CD4-positive, alpha-beta memory T cell (primary cell): ENCODE data around the gene LRRC37A2. TPM values are rescaled to one million over a fixed set of nuclear protein-coding genes. Genes with fewer than 3 reads are reported as not detected.
"Not testable (repeated sequence)": the region's sequence is repeated elsewhere in the genome, so short reads cannot be mapped to it uniquely, and the experiment has no call there.

Source experiments
- CTCF ChIA-PET: fragments of 350-600 bp; sonication (Branson Sonifier 250); formaldehyde crosslinking; loops from one replicate; lab custom pipeline; 2021; ENCODE audit warnings: inconsistent platforms; ENCODE audit not compliant: partially characterized antibody; lab: Charles Lee
- POLR2A ChIA-PET: fragments of 350-600 bp; sonication (Branson Sonifier 250); formaldehyde crosslinking; loops from one replicate; lab custom pipeline; 2021; ENCODE audit not compliant: partially characterized antibody; lab: Charles Lee
- DNase-seq, 5 donors: peaks; one replicate each; pipeline versions ENCODE4 v3.0.0 to v3.0.0-alpha.2; 2020 to 2022; ENCODE audit warnings: mixed read lengths in 1 of 5
- H3K27ac ChIP-seq: one replicate; pipeline ENCODE4 v1.7.0; 2013; ENCODE audit warnings: low read depth, low read length
- H3K27me3 ChIP-seq: 2 replicates; pipeline ENCODE4 v1.7.0; 2013; ENCODE audit warnings: mild to moderate bottlenecking, low read length, moderate library complexity; ENCODE audit not compliant: insufficient read depth
- H3K36me3 ChIP-seq: 2 replicates; pipeline ENCODE4 v1.7.0; 2013; ENCODE audit warnings: mild to moderate bottlenecking, low read length, moderate library complexity; ENCODE audit not compliant: insufficient read depth
- H3K4me1 ChIP-seq: 2 replicates; pipeline ENCODE4 v1.7.0; 2013; ENCODE audit warnings: mild to moderate bottlenecking, low read length, moderate library complexity; ENCODE audit not compliant: insufficient read depth
- H3K4me3 ChIP-seq, 2 donors: one replicate each; pipeline ENCODE4 v1.7.0; 2013; ENCODE audit warnings: low read length in 2 of 2, mild to moderate bottlenecking in 1 of 2
- H3K9me3 ChIP-seq, 2 donors: one replicate each; pipeline ENCODE4 v1.7.0; 2013; ENCODE audit warnings: low read length in 2 of 2, control low read depth in 1 of 2; ENCODE audit not compliant: control insufficient read depth in 1 of 2
- H3K27ac Mint-ChIP-seq, 7 donors: one replicate each; pipeline ENCODE4 v1.8.0; 2020 to 2021; ENCODE audit warnings: mixed read lengths in 7 of 7, mild to moderate bottlenecking in 6 of 7, inconsistent platforms in 3 of 7, moderate library complexity in 3 of 7
- H3K27me3 Mint-ChIP-seq, 2 donors: one replicate each; pipeline ENCODE4 v1.8.0; 2020 to 2021; ENCODE audit warnings: mixed read lengths in 2 of 2
- H3K36me3 Mint-ChIP-seq, 2 donors: one replicate each; pipeline ENCODE4 v1.8.0; 2020 to 2021; ENCODE audit warnings: mixed read lengths in 2 of 2, inconsistent platforms in 1 of 2, mild to moderate bottlenecking in 1 of 2
- H3K4me1 Mint-ChIP-seq, 4 donors: one replicate each; pipeline ENCODE4 v1.8.0; 2020 to 2021; ENCODE audit warnings: mixed read lengths in 4 of 4, mild to moderate bottlenecking in 1 of 4
- H3K4me3 Mint-ChIP-seq, 8 donors: one replicate each; pipeline ENCODE4 v1.8.0; 2020 to 2021; ENCODE audit warnings: mixed read lengths in 8 of 8, mild to moderate bottlenecking in 7 of 8, moderate library complexity in 6 of 8, inconsistent platforms in 3 of 8
- H3K9me3 Mint-ChIP-seq, 8 donors: one replicate each; pipeline ENCODE4 v1.8.0; 2020 to 2021; ENCODE audit warnings: mixed read lengths in 8 of 8, mild to moderate bottlenecking in 5 of 8, inconsistent platforms in 3 of 8, moderate library complexity in 1 of 8
- intact Hi-C: fragments of 100-400 bp; cut with micrococcal nuclease; formaldehyde crosslinking; loops from one replicate; pipeline ENCODE4 v1.15.1; 2023
- polyA plus RNA-seq, 2 donors: library from polyadenylated mRNA; unstranded; fragments of 300-500 nt; fragmentation: Illumina TruSeq; gene quantifications; one replicate each; pipeline ENCODE4 v1.2.3, GENCODE V29; 2021
- total RNA-seq, 2 experiments: library from RNA; stranded (reverse); gene quantifications; one replicate each; pipeline ENCODE4 v1.2.3, GENCODE V29; 2021

LRRC37A2 gene
- total and polyA plus RNA-seq, 4 experiments from 2014 or later = 5.6 to 49.3 (median 29.2) TPM

GRCh38 chr17:46579083-46580075 is 67.1 kb downstream of the LRRC37A2 start, which contains the start of gene ARL17A:
Gene ARL17A, minus strand, starts transcription at chr17:46579691. Its CDS starts 3,369 bp downstream, at chr17:46576322.
- H3K9me3 ChIP-seq, H3K4me1 Mint-ChIP-seq, POLR2A ChIA-PET, H3K27me3 Mint-ChIP-seq, H3K36me3 ChIP-seq, H3K36me3 Mint-ChIP-seq, H3K27ac Mint-ChIP-seq, H3K27ac ChIP-seq, H3K27me3 ChIP-seq, H3K9me3 Mint-ChIP-seq, intact Hi-C loops, H3K4me3 ChIP-seq, H3K4me1 ChIP-seq, CTCF ChIA-PET: not testable (repeated sequence)
- peak within 1 kb of the TSS in 6 of 8 donors; percentile 27 to 67 (median 52) for H3K4me3 Mint-ChIP-seq
- peak; percentile 81 to 96 (median 89) for DNase-seq

GRCh38 chr17:46580082-46580481 is 67.8 kb downstream of the LRRC37A2 start:
- H3K4me1 ChIP-seq, H3K27ac Mint-ChIP-seq, H3K4me1 Mint-ChIP-seq, H3K27me3 Mint-ChIP-seq, H3K9me3 ChIP-seq, intact Hi-C loops, H3K36me3 Mint-ChIP-seq, POLR2A ChIA-PET, H3K9me3 Mint-ChIP-seq, H3K27me3 ChIP-seq, H3K4me3 ChIP-seq, CTCF ChIA-PET, H3K27ac ChIP-seq, H3K36me3 ChIP-seq: not testable (repeated sequence)
- peak overlapping the region in 5 of 8 donors; percentile 27 to 67 (median 51) for H3K4me3 Mint-ChIP-seq
- peak in 2 of 5 donors; percentile 14 to 23 for DNase-seq

- H3K4me1 Mint-ChIP-seq, H3K9me3 Mint-ChIP-seq, H3K4me3 ChIP-seq, H3K27ac ChIP-seq, H3K9me3 ChIP-seq, H3K4me3 Mint-ChIP-seq, H3K27me3 Mint-ChIP-seq, H3K36me3 ChIP-seq, CTCF ChIA-PET, H3K27ac Mint-ChIP-seq, H3K4me1 ChIP-seq, DNase-seq, H3K36me3 Mint-ChIP-seq, intact Hi-C loops, POLR2A ChIA-PET, H3K27me3 ChIP-seq: not testable (repeated sequence)
Observed at GRCh38 chr17:46585444-46585843, 73.2 kb downstream of the LRRC37A2 start.

GRCh38 chr17:46590157-46591146 is 78.2 kb downstream of the LRRC37A2 start, which contains the start of gene NSF:
Gene NSF, plus strand, starts transcription at chr17:46590669. Its CDS starts 107 bp downstream, at chr17:46590776.
- intact Hi-C loops, DNase-seq, H3K9me3 Mint-ChIP-seq, H3K9me3 ChIP-seq, H3K36me3 Mint-ChIP-seq, H3K36me3 ChIP-seq, H3K4me3 ChIP-seq, POLR2A ChIA-PET, H3K4me3 Mint-ChIP-seq, H3K4me1 Mint-ChIP-seq, H3K4me1 ChIP-seq, H3K27ac Mint-ChIP-seq, H3K27me3 ChIP-seq, CTCF ChIA-PET, H3K27me3 Mint-ChIP-seq, H3K27ac ChIP-seq: not testable (repeated sequence)

- CTCF ChIA-PET, H3K4me1 Mint-ChIP-seq, intact Hi-C loops, POLR2A ChIA-PET, H3K9me3 ChIP-seq, H3K36me3 ChIP-seq, H3K27me3 Mint-ChIP-seq, H3K4me1 ChIP-seq, H3K27ac Mint-ChIP-seq, H3K27ac ChIP-seq, H3K4me3 Mint-ChIP-seq, H3K27me3 ChIP-seq, H3K9me3 Mint-ChIP-seq, DNase-seq, H3K4me3 ChIP-seq, H3K36me3 Mint-ChIP-seq: not testable (repeated sequence)
Observed at GRCh38 chr17:46591332-46591731, 79.1 kb downstream of the LRRC37A2 start.

- H3K27me3 Mint-ChIP-seq, H3K27ac ChIP-seq, H3K9me3 ChIP-seq, H3K4me3 ChIP-seq, H3K27ac Mint-ChIP-seq, H3K4me1 Mint-ChIP-seq, H3K4me1 ChIP-seq, H3K9me3 Mint-ChIP-seq, POLR2A ChIA-PET, intact Hi-C loops, CTCF ChIA-PET, H3K4me3 Mint-ChIP-seq, H3K27me3 ChIP-seq, H3K36me3 ChIP-seq, DNase-seq, H3K36me3 Mint-ChIP-seq: not testable (repeated sequence)
Observed at GRCh38 chr17:46598344-46598931, 86.2 kb downstream of the LRRC37A2 start.

GRCh38 chr17:46600767-46601166 is 88.5 kb downstream of the LRRC37A2 start:
- CTCF ChIA-PET, H3K27me3 Mint-ChIP-seq, H3K36me3 Mint-ChIP-seq, H3K4me3 Mint-ChIP-seq, DNase-seq, intact Hi-C loops, H3K27ac Mint-ChIP-seq, H3K36me3 ChIP-seq, H3K27me3 ChIP-seq, H3K4me1 Mint-ChIP-seq, H3K27ac ChIP-seq, H3K9me3 Mint-ChIP-seq, H3K9me3 ChIP-seq, H3K4me3 ChIP-seq, POLR2A ChIA-PET, H3K4me1 ChIP-seq: not testable (repeated sequence)
